HG02885 (cell line): Measurements from ENCODE around the gene XXYLT1.
"Not testable (repeated sequence)": the region's sequence is repeated elsewhere in the genome, so short reads cannot be mapped to it uniquely, and the experiment has no call there.

ENCODE experiments used
- ATAC-seq: cut with Tn5 transposase; IDR thresholded peaks from one replicate; pipeline ENCODE4 v1.9.1; 2021; ENCODE audit warnings: mild to moderate bottlenecking; ENCODE audit not compliant: unreplicated experiment, poor library complexity

Gene XXYLT1, protein sequence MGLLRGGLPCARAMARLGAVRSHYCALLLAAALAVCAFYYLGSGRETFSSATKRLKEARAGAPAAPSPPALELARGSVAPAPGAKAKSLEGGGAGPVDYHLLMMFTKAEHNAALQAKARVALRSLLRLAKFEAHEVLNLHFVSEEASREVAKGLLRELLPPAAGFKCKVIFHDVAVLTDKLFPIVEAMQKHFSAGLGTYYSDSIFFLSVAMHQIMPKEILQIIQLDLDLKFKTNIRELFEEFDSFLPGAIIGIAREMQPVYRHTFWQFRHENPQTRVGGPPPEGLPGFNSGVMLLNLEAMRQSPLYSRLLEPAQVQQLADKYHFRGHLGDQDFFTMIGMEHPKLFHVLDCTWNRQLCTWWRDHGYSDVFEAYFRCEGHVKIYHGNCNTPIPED

GRCh38 chr3:195270817-195271409 is at the start of gene XXYLT1:
Gene XXYLT1, minus strand, starts transcription at chr3:195271159. Its CDS starts 101 bp downstream, at chr3:195271058.
- peak; percentile 86 for ATAC-seq

DNA sequence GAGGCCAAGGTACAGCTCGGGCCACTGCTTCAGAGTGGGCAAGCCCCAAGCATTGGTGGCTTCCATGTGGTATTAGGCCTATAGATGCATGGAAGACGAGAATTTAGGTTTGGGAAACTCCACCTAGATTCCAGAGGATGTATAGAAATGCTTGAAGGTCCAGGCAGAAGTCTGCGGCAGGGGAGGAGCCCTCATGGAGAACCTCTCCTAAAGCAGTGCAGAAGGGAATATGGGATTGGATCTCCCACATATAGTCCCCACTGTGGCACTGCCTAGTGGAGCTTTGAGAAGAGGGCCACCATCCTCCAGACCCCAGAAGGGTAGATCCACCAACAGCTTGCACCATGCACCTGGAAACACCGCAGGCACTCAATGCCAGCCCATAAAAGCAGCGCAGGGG is 48.1 kb upstream of the XXYLT1 start:
- no peak for ATAC-seq

- no peak for ATAC-seq
These were observed 41.8 kb upstream of the XXYLT1 start for GRCh38 chr3:195312714-195313113.

DNA sequence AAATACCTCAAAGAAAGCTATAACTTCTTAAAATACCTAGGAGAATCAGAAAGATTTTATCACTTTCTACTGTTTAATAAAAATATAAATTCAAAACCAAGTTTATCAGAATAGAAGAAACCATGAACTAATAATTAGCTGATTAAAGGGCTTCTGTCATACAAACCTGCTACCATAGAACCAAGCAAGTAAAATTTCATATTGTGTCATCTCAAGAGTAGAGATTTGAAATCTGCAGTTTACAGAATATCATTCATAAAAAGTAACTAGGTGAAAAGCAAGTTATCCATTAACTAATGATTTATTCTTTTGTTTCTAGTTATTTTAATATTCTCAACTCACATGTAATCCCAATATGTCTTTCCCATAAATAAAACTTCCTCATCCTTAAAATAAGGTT is 36.8 kb upstream of the XXYLT1 start:
- ATAC-seq: no peak

- no peak for ATAC-seq
These were observed 35.4 kb upstream of the XXYLT1 start for GRCh38 chr3:195306369-195306768.

GRCh38 chr3:195302431-195302830 is 31.5 kb upstream of the XXYLT1 start:
- ATAC-seq: no peak

GRCh38 chr3:195297446-195297845 is 26.5 kb upstream of the XXYLT1 start:
- ATAC-seq: no peak

DNA sequence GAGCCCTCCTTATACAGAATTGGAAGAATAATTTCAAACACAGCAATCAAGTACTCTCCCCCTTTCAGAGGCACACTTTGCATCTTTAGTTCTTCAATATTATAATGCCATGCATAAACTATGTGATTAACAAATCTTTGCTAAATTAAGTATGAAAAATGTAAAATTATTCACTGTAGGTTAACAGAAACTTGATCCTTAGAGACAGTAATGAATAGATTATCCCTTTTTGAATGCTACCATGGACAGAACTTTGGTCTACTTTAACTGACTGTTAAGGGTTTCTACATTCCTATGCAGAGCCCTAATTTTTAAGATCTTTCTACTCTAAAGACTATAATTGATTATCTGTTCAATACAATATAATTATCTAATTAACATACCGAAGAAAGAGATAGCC is 25.7 kb upstream of the XXYLT1 start:
- ATAC-seq: no peak

DNA sequence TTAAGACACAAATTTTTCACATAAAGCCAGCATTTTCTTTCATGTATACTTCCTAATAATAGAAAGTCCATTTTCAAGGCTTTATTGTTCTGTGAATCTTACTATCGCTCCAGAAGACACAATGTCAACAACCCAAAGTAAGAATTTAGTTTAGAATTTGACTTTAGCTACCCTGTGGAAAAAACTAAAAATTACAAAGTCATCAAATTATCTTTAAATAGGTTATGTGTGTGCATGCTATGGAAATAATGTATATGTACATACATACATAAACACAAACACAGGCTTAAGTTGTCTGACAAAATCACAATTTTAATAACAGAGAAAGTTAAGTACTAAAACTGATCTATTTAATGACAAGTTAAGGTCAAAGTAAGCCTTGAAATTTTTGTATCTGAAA is 20.2 kb upstream of the XXYLT1 start:
- no peak for ATAC-seq

DNA sequence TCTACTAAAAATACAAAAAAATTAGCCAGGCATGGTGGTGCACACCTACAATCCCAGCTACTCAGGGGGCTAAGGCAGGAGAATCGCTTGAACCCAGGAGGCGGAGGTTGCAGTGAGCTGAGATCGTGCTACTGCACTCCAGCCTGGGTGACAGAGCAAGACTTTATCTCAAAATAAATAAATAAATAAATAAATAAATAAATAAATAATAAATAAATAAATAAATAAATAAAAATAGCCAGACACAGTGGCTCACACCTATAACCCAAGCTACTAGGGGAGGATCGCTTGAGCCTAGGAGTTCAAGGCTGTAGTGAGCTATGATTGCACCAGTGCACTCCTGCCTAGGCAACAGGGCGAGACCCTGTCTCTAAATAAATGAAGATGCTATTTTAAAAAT is 19.7 kb upstream of the XXYLT1 start:
- ATAC-seq: not testable (repeated sequence)

GRCh38 chr3:195286115-195286872 is 15.3 kb upstream of the XXYLT1 start:
- ATAC-seq: no peak

- ATAC-seq: no peak
These were observed 14.4 kb upstream of the XXYLT1 start for GRCh38 chr3:195285372-195285771.

- no peak for ATAC-seq
These were observed 13.9 kb upstream of the XXYLT1 start for GRCh38 chr3:195284842-195285241.

DNA sequence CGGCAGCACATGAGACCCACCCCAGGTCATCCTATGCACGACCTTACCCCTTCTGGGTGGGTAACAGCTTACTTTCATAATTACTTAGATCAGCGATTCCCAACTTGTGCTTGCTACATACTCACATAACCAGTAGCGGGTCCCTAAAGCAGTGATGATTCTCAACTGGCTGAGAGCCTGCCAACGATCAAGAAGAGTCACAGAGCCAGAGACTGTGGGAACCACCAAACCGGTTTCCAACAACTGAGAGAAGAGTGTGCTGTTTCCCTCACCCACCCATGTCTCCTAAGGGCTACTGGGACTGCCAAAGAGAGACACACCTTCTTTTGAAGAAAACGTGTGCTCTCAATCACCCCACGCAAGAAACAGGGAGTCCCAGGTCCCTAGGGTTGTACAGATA is 12.0 kb upstream of the XXYLT1 start:
- no peak for ATAC-seq

DNA sequence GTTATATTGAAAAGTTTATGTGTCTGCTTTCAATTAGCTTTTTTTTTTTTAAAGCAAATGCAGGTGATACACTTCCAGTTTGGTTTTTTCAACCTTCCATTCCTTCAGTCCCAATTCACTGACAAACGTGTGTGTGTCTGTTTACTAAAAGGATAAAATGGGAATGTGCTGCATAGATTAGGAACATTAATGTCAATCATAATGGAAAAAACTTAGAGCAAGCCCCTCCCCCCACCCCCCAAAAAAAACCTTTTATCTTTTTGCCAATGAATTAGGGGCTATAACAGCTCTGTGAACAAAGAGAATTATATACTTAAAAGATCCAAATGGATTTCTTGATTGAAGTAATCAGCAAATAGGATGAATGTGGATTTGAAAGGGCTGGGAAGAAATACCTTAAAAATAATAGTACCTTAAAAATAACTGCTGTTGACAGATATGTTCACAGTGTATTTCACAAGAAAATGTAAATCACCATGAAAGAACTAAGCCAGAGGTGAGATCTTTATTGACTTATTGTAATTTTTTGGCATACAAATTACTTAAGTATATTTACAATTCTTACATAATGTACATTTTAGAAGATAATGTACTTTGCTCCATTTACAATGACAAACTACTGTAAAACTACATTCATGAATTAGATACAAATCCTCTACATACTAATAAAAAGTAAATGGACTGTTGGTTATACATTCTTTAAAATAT is 3.5 kb upstream of the XXYLT1 start:
- no peak for ATAC-seq

- ATAC-seq: peak; percentile 71
These were observed 668 bp upstream of the XXYLT1 start for GRCh38 chr3:195271410-195272243.

DNA sequence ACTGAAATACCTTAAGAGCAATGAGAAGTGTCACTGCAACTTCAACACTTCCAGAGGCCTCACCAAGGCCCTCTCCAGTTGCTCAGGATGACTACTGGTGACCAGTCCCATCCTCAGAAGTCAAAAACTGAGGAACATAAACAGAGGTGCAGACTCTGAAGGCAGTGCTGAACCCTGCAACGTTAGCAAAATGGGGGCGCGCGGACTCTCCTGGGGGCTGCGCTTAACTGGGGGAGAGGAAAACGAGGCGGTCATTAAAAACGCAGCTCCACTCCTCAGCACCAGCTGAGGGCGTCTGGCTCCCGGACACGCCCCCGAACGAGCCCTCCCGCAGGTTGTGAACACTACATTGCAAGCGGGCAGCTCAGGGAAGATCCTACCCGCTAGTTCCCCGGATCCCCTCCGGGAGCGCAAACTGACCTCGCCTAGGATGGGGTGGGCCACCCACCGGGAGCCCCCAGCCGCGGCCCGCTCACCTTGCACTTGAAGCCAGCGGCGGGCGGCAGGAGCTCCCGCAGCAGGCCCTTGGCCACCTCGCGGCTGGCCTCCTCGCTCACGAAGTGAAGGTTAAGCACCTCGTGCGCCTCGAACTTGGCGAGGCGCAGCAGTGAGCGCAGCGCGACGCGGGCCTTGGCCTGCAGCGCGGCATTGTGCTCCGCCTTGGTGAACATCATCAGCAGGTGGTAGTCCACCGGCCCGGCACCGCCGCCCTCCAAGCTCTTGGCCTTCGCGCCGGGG is 711 bp downstream of the XXYLT1 start:
- peak; percentile 23 for ATAC-seq

DNA sequence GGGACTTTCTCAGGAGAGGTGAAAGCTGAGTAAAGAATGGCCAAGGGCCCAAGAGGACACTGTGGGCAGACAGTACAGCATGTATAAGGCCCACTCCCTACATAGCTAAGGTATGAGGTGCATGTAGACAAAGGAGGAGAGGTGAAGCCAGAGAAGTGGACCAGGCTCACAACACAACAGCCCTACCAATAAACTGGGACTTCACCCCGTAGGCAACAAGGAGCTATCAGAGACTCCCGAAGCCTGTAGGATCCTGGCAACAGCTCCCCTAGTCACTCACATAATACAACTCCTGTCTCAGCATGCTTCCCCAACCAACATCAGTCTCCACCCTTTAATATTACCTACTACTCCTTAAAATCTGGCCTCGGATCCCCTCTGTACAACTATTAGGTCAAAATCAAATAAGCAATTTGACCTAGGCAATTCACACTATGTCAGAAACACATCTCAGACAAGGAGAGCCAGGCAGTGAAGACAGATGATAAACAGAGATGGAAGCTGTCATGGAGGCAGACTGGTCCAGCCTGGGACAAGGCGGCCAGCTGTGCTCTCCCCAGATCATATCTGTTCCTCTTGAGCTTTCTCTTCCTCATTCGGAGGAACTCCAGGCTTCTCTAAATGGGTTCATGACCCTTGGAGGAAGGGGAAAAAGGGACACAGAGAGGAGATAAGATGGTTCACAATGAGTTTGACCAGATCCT is 1.4 kb downstream of the XXYLT1 start:
- no peak for ATAC-seq
